ENCODE data around the gene AIMP1. TPM values are rescaled to one million over a fixed set of nuclear protein-coding genes. Genes with fewer than 3 reads are reported as not detected.

AIMP1 gene
- total RNA-seq = 10 to 100 TPM; 37.7 to 46.8 (median 40.3) TPM
- total RNA-seq (2013) = 55.0 TPM

DNA sequence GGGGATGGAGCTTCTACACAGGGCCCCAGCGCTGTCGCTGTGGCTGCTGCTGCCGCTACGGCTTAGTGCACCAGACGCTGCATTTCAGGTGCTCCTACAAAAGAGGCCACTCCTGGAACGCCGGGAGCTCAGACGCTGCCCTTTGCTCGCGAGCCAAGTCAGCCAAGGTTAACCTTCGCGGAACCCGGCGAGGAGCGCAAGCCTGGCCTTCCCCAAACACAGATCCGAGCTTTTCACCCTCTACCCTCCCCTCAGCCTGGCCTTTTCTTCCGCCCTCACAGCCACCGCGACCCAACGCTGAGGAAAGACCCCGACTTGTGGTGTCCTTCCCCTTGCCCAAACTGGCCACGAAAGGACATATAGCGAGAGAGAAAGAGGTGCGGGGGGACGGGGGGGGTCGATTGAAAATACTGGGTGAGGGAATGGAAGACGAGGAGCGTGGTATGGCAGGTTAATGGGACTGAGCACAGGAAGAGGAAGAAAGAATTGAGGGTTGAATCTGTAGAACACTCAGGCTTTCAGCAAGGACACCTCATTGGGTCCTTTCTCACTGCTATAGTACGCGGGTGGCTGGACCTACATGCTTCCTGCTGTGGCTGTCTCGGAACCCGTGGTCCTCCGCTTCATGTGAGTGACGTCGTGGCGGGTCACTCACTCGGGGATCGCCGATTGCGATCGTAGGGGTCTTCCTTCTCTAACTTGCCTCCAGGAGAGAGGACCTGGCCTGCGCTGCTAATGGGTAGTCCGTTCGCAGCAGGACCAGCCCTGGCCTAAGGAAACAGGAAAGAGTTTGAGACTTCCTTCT, at the start of gene AIMP1, which contains the start of gene TBCK:
TSS of gene AIMP1 (plus strand) at position 583 of the 805 bp plus-strand sequence. CDS start 8,460 bp downstream, outside the sequence.
TSS of gene TBCK (minus strand) at position 242 of the 805 bp plus-strand sequence. CDS start 7,249 bp downstream, outside the sequence.
- Mint-ChIP-seq H3K27ac (no peak within 1 kb of the TSS), H3K4me1 (peaks cover 5 to 30% of the 10 kb centered on the region in 2 donors), H3K4me3 (no peak within 1 kb of the TSS), H3K9me3 (no peaks in the 10 kb centered on the region), H3K36me3 (no peaks in the 10 kb centered on the region), H3K27me3 (ENCODE audit: low read depth in 2 of 2) (no peaks in the 10 kb centered on the region)
- intact Hi-C loops (cut with micrococcal nuclease) = loop anchor here (1.0 to 10.0 kb wide), 2 partner anchors 1171 to 1404 kb away; partner anchors contain the start of genes PAPSS1 and TET2
- Histone ChIP-seq H3K27ac (ENCODE audit: low read length) (peak within 1 kb of the TSS; percentile 97), H3K9me3 (ENCODE audit: control insufficient read depth, insufficient read depth, low read length) (no peaks in the 10 kb centered on the region), H3K27me3 (ENCODE audit: control insufficient read depth, insufficient read depth, low read length) (no peaks in the 10 kb centered on the region), H3K4me3 (ENCODE audit: low read length) (peak within 1 kb of the TSS; percentile 87), H3K36me3 (ENCODE audit: control insufficient read depth, insufficient read depth, low read length) (no peaks in the 10 kb centered on the region), H3K4me1 (ENCODE audit: control insufficient read depth, insufficient read depth, low read length) (peaks cover 15% of the 10 kb centered on the region)
- peak; percentile 84 to 94 (median 88) for ATAC-seq
- peak; percentile 88 to 95 for DNase-seq
- TF ChIP-seq, protein P1, sequence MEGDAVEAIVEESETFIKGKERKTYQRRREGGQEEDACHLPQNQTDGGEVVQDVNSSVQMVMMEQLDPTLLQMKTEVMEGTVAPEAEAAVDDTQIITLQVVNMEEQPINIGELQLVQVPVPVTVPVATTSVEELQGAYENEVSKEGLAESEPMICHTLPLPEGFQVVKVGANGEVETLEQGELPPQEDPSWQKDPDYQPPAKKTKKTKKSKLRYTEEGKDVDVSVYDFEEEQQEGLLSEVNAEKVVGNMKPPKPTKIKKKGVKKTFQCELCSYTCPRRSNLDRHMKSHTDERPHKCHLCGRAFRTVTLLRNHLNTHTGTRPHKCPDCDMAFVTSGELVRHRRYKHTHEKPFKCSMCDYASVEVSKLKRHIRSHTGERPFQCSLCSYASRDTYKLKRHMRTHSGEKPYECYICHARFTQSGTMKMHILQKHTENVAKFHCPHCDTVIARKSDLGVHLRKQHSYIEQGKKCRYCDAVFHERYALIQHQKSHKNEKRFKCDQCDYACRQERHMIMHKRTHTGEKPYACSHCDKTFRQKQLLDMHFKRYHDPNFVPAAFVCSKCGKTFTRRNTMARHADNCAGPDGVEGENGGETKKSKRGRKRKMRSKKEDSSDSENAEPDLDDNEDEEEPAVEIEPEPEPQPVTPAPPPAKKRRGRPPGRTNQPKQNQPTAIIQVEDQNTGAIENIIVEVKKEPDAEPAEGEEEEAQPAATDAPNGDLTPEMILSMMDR (IDR thresholded peaks at IDR 0.05) = no peak
- under 1% methylated on average over 44 of the region's 44 CpGs for WGBS (ENCODE audit: insufficient coverage)

DNA sequence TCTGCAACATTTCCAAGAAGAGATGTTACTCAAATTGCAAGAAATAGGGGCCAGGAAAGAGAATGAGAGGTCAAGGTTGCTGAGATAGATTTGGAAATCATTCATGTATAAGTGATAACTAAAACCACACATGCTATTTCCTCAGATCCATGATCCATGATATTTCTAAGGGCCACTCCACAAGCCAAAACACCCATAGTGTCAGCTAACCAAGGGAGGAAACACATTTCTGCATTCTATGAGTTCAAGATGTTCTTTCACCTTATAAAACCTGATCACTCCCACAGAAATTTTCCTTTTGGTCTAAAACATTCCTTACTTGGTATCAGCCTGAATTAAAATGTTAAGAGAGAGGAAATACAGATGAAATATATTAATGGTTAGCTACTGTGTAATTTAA, 47.6 kb upstream of the AIMP1 start:
- Mint-ChIP-seq H3K4me1 (peaks cover 5 to 10% of the 10 kb centered on the region in 2 donors), H3K4me3 (no peak overlapping the region), H3K36me3 (no peaks in the 10 kb centered on the region), H3K27ac (no peak overlapping the region), H3K9me3 (no peaks in the 10 kb centered on the region), H3K27me3 (ENCODE audit: low read depth in 2 of 2) (no peaks in the 10 kb centered on the region)
- Histone ChIP-seq H3K9me3 (ENCODE audit: control insufficient read depth, insufficient read depth, low read length) (no peaks in the 10 kb centered on the region), H3K36me3 (ENCODE audit: control insufficient read depth, insufficient read depth, low read length) (no peaks in the 10 kb centered on the region), H3K27ac (ENCODE audit: low read length) (no peak overlapping the region), H3K27me3 (ENCODE audit: control insufficient read depth, insufficient read depth, low read length) (no peaks in the 10 kb centered on the region), H3K4me3 (ENCODE audit: low read length) (no peak overlapping the region), H3K4me1 (ENCODE audit: control insufficient read depth, insufficient read depth, low read length) (no peaks in the 10 kb centered on the region)
- intact Hi-C loops (cut with micrococcal nuclease) = no loop called here
- DNase-seq (no peak), ATAC-seq (no peak)
- TF ChIP-seq, protein P1 (IDR thresholded peaks at IDR 0.05) = no peak

- ATAC-seq (no peak), DNase-seq (no peak)
- Mint-ChIP-seq H3K9me3 (no peaks in the 10 kb centered on the region), H3K36me3 (peaks cover 8% of the 10 kb centered on the region), H3K27ac (no peak overlapping the region), H3K4me3 (no peak overlapping the region), H3K27me3 (ENCODE audit: low read depth in 2 of 2) (no peaks in the 10 kb centered on the region), H3K4me1 (peaks cover 11 to 20% of the 10 kb centered on the region in 2 donors)
- Histone ChIP-seq H3K27me3 (ENCODE audit: control insufficient read depth, insufficient read depth, low read length) (no peaks in the 10 kb centered on the region), H3K4me3 (ENCODE audit: low read length) (no peak overlapping the region), H3K27ac (ENCODE audit: low read length) (no peak overlapping the region), H3K9me3 (ENCODE audit: control insufficient read depth, insufficient read depth, low read length) (no peaks in the 10 kb centered on the region), H3K36me3 (ENCODE audit: control insufficient read depth, insufficient read depth, low read length) (no peaks in the 10 kb centered on the region), H3K4me1 (ENCODE audit: control insufficient read depth, insufficient read depth, low read length) (no peaks in the 10 kb centered on the region)
- TF ChIP-seq, protein P1 (IDR thresholded peaks at IDR 0.05) = no peak
- WGBS (ENCODE audit: insufficient coverage) = 100% methylated on average over 1 of the region's 2 CpGs
- intact Hi-C loops (cut with micrococcal nuclease) = no loop called here
Observed at GRCh38 chr4:106269711-106270110, 46.6 kb upstream of the AIMP1 start.

Data from natural killer cell (primary cell).